Transverse colon (tissue), 4 donors: ENCODE measurements around the gene BCL11B.

Experiments
- CTCF ChIP-seq, 5 experiments: fragments of 200-600 bp in 3 of 5; fragments of 450-650 bp in 2 of 5; sonication (generic) in 3 of 5; IDR thresholded peaks; 1 replicate in 2 of 5; 2 replicates in 3 of 5; pipeline ENCODE4 v1.5.1; 2016 to 2017; ENCODE audit warnings: antibody characterized with exemption in 5 of 5, inconsistent platforms in 3 of 5, mild to moderate bottlenecking in 2 of 5, moderate library complexity in 1 of 5
- POLR2AphosphoS5 ChIP-seq, 3 donors: sonication (generic); formaldehyde crosslinking; IDR thresholded peaks; one replicate each; pipeline ENCODE4 v1.6.1; 2016; ENCODE audit warnings: antibody characterized with exemption in 3 of 3

DNA sequence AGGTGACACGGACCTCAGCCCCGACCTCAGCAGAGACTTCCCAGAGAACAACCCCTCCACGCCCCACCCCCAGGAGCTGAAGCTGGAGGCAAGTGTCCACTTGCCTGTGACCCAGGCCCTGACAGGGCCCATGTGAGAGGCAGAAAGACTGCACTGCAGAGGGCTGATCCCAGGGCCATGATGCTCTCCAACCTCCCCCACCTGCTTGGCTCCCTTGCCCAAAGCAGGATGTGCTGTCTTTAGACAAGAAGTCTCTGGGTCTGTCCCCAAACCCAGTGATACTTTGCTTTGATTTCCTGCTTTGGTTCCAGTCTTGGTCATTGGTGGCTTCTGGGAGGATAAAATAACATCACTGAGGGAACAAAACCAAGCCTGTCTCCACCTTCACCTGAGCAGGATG, 59.4 kb downstream of the BCL11B start:
- TF ChIP-seq CTCF (IDR thresholded peaks at IDR 0.05) (no peak), POLR2AphosphoS5 (IDR thresholded peaks at IDR 0.05) (no peak)
